Mesenchymal stem cell (in vitro differentiated cells and primary cell): ENCODE measurements around the gene PUS10.
"Not testable (repeated sequence)": the region's sequence is repeated elsewhere in the genome, so short reads cannot be mapped to it uniquely, and the experiment has no call there.

Experiments
- DNase-seq: peaks from one replicate; pipeline ENCODE4 v3.0.0-alpha.2; 2013
- H2AFZ ChIP-seq: one replicate; pipeline ENCODE4 v1.6.1; 2013; ENCODE audit warnings: low read depth, mild to moderate bottlenecking, control low read depth, inconsistent platforms, low read length, moderate library complexity
- H2AK5ac ChIP-seq: 2 replicates; pipeline ENCODE4 v1.6.1; 2013; ENCODE audit warnings: low read length, moderate library complexity, mild to moderate bottlenecking, inconsistent platforms; ENCODE audit not compliant: severe bottlenecking
- H2BK120ac ChIP-seq: one replicate; pipeline ENCODE4 v1.6.1; 2013; ENCODE audit warnings: low read depth, mild to moderate bottlenecking, inconsistent platforms, low read length, moderate library complexity
- H2BK12ac ChIP-seq, 2 experiments: one replicate each; pipeline ENCODE4 v1.6.1; 2013; ENCODE audit warnings: inconsistent platforms in 2 of 2, low read length in 2 of 2, mild to moderate bottlenecking in 2 of 2, moderate library complexity in 2 of 2, control low read depth in 1 of 2
- H2BK15ac ChIP-seq: one replicate; pipeline ENCODE4 v1.6.1; 2013; ENCODE audit warnings: mild to moderate bottlenecking, low read depth, inconsistent platforms; ENCODE audit not compliant: poor library complexity, severe bottlenecking
- H2BK5ac ChIP-seq: 2 replicates; pipeline ENCODE4 v1.6.1; 2013; ENCODE audit warnings: low read depth, mild to moderate bottlenecking, low read length, control low read depth, inconsistent platforms; ENCODE audit not compliant: poor library complexity, severe bottlenecking
- H3K14ac ChIP-seq, 2 experiments: one replicate each; pipeline ENCODE4 v1.6.1; 2013; ENCODE audit warnings: inconsistent platforms in 2 of 2, low read length in 2 of 2, control low read depth in 1 of 2, mild to moderate bottlenecking in 1 of 2, moderate library complexity in 1 of 2
- H3K18ac ChIP-seq, 2 experiments: one replicate each; pipeline ENCODE4 v1.6.1; 2013; ENCODE audit warnings: inconsistent platforms in 2 of 2, low read length in 2 of 2, control low read depth in 1 of 2, low read depth in 1 of 2, mild to moderate bottlenecking in 1 of 2
- H3K23ac ChIP-seq, 2 experiments: one replicate each; pipeline ENCODE4 v1.6.1; 2013; ENCODE audit warnings: inconsistent platforms in 2 of 2, low read length in 2 of 2, mild to moderate bottlenecking in 2 of 2, moderate library complexity in 2 of 2, control low read depth in 1 of 2
- H3K27ac ChIP-seq: 2 replicates; pipeline ENCODE4 v1.5.1; 2013; ENCODE audit warnings: mild to moderate bottlenecking, moderate library complexity, low read length, control low read depth, inconsistent platforms; ENCODE audit not compliant: poor library complexity, severe bottlenecking
- H3K27me3 ChIP-seq, 2 experiments: 2 replicates each; pipeline versions ENCODE4 v1.6.1 to v1.7.0; 2013; ENCODE audit warnings: low read length in 2 of 2, mild to moderate bottlenecking in 2 of 2, moderate library complexity in 2 of 2, control low read depth in 1 of 2, inconsistent platforms in 1 of 2; ENCODE audit not compliant: control insufficient read depth in 1 of 2, insufficient read depth in 1 of 2
- H3K36me3 ChIP-seq, 2 experiments: 2 replicates each; pipeline versions ENCODE4 v1.6.1 to v1.7.0; 2013; ENCODE audit warnings: low read length in 2 of 2, control low read depth in 1 of 2, inconsistent platforms in 1 of 2, low read depth in 1 of 2, mild to moderate bottlenecking in 1 of 2; ENCODE audit not compliant: insufficient read depth in 2 of 2, control insufficient read depth in 1 of 2
- H3K4ac ChIP-seq, 2 experiments: one replicate each; pipeline ENCODE4 v1.6.1; 2013; ENCODE audit warnings: inconsistent platforms in 2 of 2, low read length in 2 of 2, mild to moderate bottlenecking in 2 of 2, moderate library complexity in 2 of 2, control low read depth in 1 of 2, low read depth in 1 of 2
- H3K4me1 ChIP-seq: 2 replicates; pipeline ENCODE4 v1.6.1; 2013; ENCODE audit warnings: low read depth, low read length, control low read depth; ENCODE audit not compliant: control insufficient read depth, insufficient read depth
- H3K4me2 ChIP-seq: 2 replicates; pipeline ENCODE4 v1.6.1; 2013; ENCODE audit warnings: low read length, mild to moderate bottlenecking, inconsistent platforms; ENCODE audit not compliant: poor library complexity, severe bottlenecking
- H3K4me3 ChIP-seq, 2 experiments: 2 replicates each; pipeline versions ENCODE4 v1.5.1 to v1.7.0; 2013; ENCODE audit warnings: low read length in 2 of 2, mild to moderate bottlenecking in 2 of 2, control low read depth in 1 of 2, low read depth in 1 of 2; ENCODE audit not compliant: insufficient read depth in 1 of 2
- H3K79me1 ChIP-seq: replicated peaks from 2 replicates; pipeline ENCODE4 v1.6.1; 2013; ENCODE audit warnings: mild to moderate bottlenecking, control low read depth, low read length, inconsistent platforms; ENCODE audit not compliant: poor library complexity, severe bottlenecking
- H3K9ac ChIP-seq: 2 replicates; pipeline ENCODE4 v1.7.0; 2013; ENCODE audit warnings: mild to moderate bottlenecking, low read length, moderate library complexity
- H3K9me3 ChIP-seq: 2 replicates; pipeline ENCODE4 v1.7.0; 2013; ENCODE audit warnings: mild to moderate bottlenecking, low read length; ENCODE audit not compliant: control insufficient read depth
- H4K8ac ChIP-seq: one replicate; pipeline ENCODE4 v1.6.1; 2013; ENCODE audit warnings: inconsistent platforms, mild to moderate bottlenecking, low read length, moderate library complexity
- H4K91ac ChIP-seq: one replicate; pipeline ENCODE4 v1.6.1; 2013; ENCODE audit warnings: mild to moderate bottlenecking, low read length, inconsistent platforms
- WGBS: methylation state at CpG from one replicate; pipeline ENCODE4 v1.1.7; 2013; ENCODE audit warnings: mixed read lengths; 5-methylcytosine and 5-hydroxymethylcytosine counted together

Gene PUS10

DNA sequence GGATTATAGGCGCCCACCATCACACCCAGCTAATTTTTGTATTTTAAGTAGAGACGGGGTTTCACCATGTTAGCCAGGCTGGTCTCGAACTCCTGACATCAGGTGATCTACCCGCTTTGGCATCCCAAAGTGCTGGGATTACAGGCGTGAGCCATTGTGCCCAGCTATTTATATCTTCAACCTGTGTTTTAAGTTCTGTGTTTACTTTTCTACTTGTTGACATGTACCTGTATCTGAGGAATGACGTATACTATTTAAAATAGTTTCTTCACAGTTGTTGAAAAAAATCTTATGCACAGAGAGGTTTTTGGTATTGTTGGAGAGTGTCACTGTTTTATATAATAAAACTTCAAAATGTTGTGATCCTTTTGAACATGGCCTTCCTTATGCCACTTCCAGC is 116.8 kb downstream of the PUS10 start:
- H4K8ac ChIP-seq, H2BK15ac ChIP-seq, H3K9me3 ChIP-seq, H3K23ac ChIP-seq, H3K4me1 ChIP-seq, H3K4me3 ChIP-seq, H2BK120ac ChIP-seq, DNase-seq, H3K79me1 ChIP-seq, H4K91ac ChIP-seq, H3K4me2 ChIP-seq, H3K27me3 ChIP-seq, H3K9ac ChIP-seq, H3K18ac ChIP-seq, H2BK5ac ChIP-seq, H2AFZ ChIP-seq, H2BK12ac ChIP-seq, H2AK5ac ChIP-seq, H3K4ac ChIP-seq, H3K27ac ChIP-seq, H3K14ac ChIP-seq: not testable (repeated sequence)
- WGBS = 100% methylated on average over 5 of the region's 6 CpGs
- H3K36me3 ChIP-seq = peaks cover 6 to 36% of the 10 kb centered on the region in 2 experiments

GRCh38 chr2:60899892-60900249 is 118.2 kb downstream of the PUS10 start:
- H3K4me1 ChIP-seq = no peaks in the 10 kb centered on the region
- no CpG with 5 or more reads among the region's 1 CpG for WGBS
- H3K14ac ChIP-seq = no peak overlapping the region
- no peaks in the 10 kb centered on the region for H3K27me3 ChIP-seq
- H4K91ac ChIP-seq = no peak overlapping the region
- H3K36me3 ChIP-seq = peaks cover 9 to 38% of the 10 kb centered on the region in 2 experiments
- no peak overlapping the region for H2BK12ac ChIP-seq
- H3K23ac ChIP-seq = no peak overlapping the region
- H2BK15ac ChIP-seq = no peak overlapping the region
- no peak overlapping the region for H3K9ac ChIP-seq
- H3K4ac ChIP-seq = no peak overlapping the region
- no peak overlapping the region for H3K18ac ChIP-seq
- H2BK5ac ChIP-seq = no peak overlapping the region
- H3K4me3 ChIP-seq = no peak overlapping the region
- H3K4me2 ChIP-seq = no peak overlapping the region
- no peak overlapping the region for H4K8ac ChIP-seq
- no peak overlapping the region for H2BK120ac ChIP-seq
- no peaks in the 10 kb centered on the region for H3K79me1 ChIP-seq
- no peak for DNase-seq
- no peaks in the 10 kb centered on the region for H3K9me3 ChIP-seq
- H3K27ac ChIP-seq = no peak overlapping the region
- H2AFZ ChIP-seq = no peak overlapping the region
- no peak overlapping the region for H2AK5ac ChIP-seq

- Histone ChIP-seq H3K4ac (no peak overlapping the region), H2AK5ac (no peak overlapping the region), H2BK15ac (no peak overlapping the region), H3K9me3 (no peaks in the 10 kb centered on the region), H3K27ac (no peak overlapping the region), H3K9ac (no peak overlapping the region), H3K18ac (no peak overlapping the region), H3K4me1 (no peaks in the 10 kb centered on the region), H2BK12ac (no peak overlapping the region), H2BK5ac (peak overlapping the region; percentile 57), H3K4me3 (no peak overlapping the region), H3K79me1 (no peaks in the 10 kb centered on the region), H4K8ac (no peak overlapping the region), H3K27me3 (no peaks in the 10 kb centered on the region), H2AFZ (no peak overlapping the region), H3K36me3 (peaks cover 9 to 41% of the 10 kb centered on the region in 2 experiments), H3K14ac (no peak overlapping the region), H3K4me2 (no peak overlapping the region), H3K23ac (no peak overlapping the region), H4K91ac (no peak overlapping the region), H2BK120ac (no peak overlapping the region)
- DNase-seq = no peak
- WGBS = 95% methylated on average over 5 of the region's 6 CpGs
These were observed 118.7 kb downstream of the PUS10 start for GRCh38 chr2:60899230-60899891.

GRCh38 chr2:60898567-60898966 is 119.5 kb downstream of the PUS10 start:
- H3K4me1 ChIP-seq = no peaks in the 10 kb centered on the region
- H3K4me2 ChIP-seq = no peak overlapping the region
- no peak overlapping the region for H3K14ac ChIP-seq
- no peaks in the 10 kb centered on the region for H3K9me3 ChIP-seq
- H3K27me3 ChIP-seq = no peaks in the 10 kb centered on the region
- no peak overlapping the region for H4K8ac ChIP-seq
- no peak for DNase-seq
- H2BK12ac ChIP-seq = no peak overlapping the region
- H3K4me3 ChIP-seq = no peak overlapping the region
- no peak overlapping the region for H3K4ac ChIP-seq
- no peak overlapping the region for H3K18ac ChIP-seq
- H3K79me1 ChIP-seq = no peaks in the 10 kb centered on the region
- H2BK15ac ChIP-seq = no peak overlapping the region
- H3K9ac ChIP-seq = no peak overlapping the region
- peaks cover 9 to 44% of the 10 kb centered on the region in 2 experiments for H3K36me3 ChIP-seq
- no peak overlapping the region for H3K27ac ChIP-seq
- H3K23ac ChIP-seq = no peak overlapping the region
- H2AK5ac ChIP-seq = no peak overlapping the region
- whole genome bisulfite sequencing = no CpG with 5 or more reads among the region's 1 CpG
- no peak overlapping the region for H2AFZ ChIP-seq
- no peak overlapping the region for H4K91ac ChIP-seq
- H2BK5ac ChIP-seq = no peak overlapping the region
- H2BK120ac ChIP-seq = no peak overlapping the region
